KMS-11 (cell line): Measurements from ENCODE around the gene XRCC3.

Experiments used
- H2AFZ ChIP-seq: fragments of 200-600 bp; sonication (generic); 2 replicates; pipeline ENCODE4 v1.6.1; 2016; ENCODE audit warnings: antibody characterized with exemption, mixed run types, low read depth
- H3K27ac ChIP-seq: fragments of 200-600 bp; sonication (generic); 2 replicates; pipeline ENCODE4 v1.6.1; 2016; ENCODE audit warnings: mild to moderate bottlenecking, mixed run types
- H3K27me3 ChIP-seq: fragments of 200-600 bp; sonication (generic); 2 replicates; pipeline ENCODE4 v1.6.1; 2017; ENCODE audit warnings: mild to moderate bottlenecking, low read depth, mixed run types, moderate library complexity; ENCODE audit not compliant: insufficient read depth
- H3K36me3 ChIP-seq: fragments of 200-600 bp; sonication (generic); 2 replicates; pipeline ENCODE4 v1.6.1; 2017; ENCODE audit warnings: mild to moderate bottlenecking, mixed run types; ENCODE audit not compliant: insufficient read depth
- H3K4me1 ChIP-seq: fragments of 200-600 bp; sonication (generic); 2 replicates; pipeline ENCODE4 v1.6.1; 2016; ENCODE audit warnings: mild to moderate bottlenecking, low read depth, mixed run types; ENCODE audit not compliant: poor library complexity, severe bottlenecking
- H3K4me2 ChIP-seq: fragments of 200-600 bp; sonication (generic); 2 replicates; pipeline ENCODE4 v1.7.0; 2016; ENCODE audit warnings: mild to moderate bottlenecking, mixed run types
- H3K4me3 ChIP-seq: fragments of 200-600 bp; sonication (generic); IDR thresholded peaks from 2 replicates; pipeline ENCODE4 v1.6.1; 2017; ENCODE audit warnings: low read depth, low read length, mixed read lengths; ENCODE audit not compliant: insufficient read depth
- H3K79me2 ChIP-seq: fragments of 200-600 bp; sonication (generic); 2 replicates; pipeline ENCODE4 v1.6.1; 2016; ENCODE audit warnings: low read depth, mixed run types; ENCODE audit not compliant: insufficient read depth
- H3K9ac ChIP-seq: fragments of 200-600 bp; sonication (generic); 2 replicates; pipeline ENCODE4 v1.6.1; 2016; ENCODE audit warnings: mild to moderate bottlenecking, mixed run types
- H4K20me1 ChIP-seq: fragments of 200-600 bp; sonication (generic); 2 replicates; pipeline ENCODE4 v1.6.1; 2016; ENCODE audit warnings: mild to moderate bottlenecking, mixed run types; ENCODE audit not compliant: insufficient read depth
- TF ChIP-seq, protein P1 (sequence below): fragments of 200-600 bp; sonication (generic); conservative IDR thresholded peaks from 2 replicates; pipeline ENCODE4 v1.6.1; 2017; ENCODE audit warnings: low read depth, mild to moderate bottlenecking, antibody characterized with exemption, low read length, moderate library complexity, mixed read lengths

XRCC3 gene

DNA sequence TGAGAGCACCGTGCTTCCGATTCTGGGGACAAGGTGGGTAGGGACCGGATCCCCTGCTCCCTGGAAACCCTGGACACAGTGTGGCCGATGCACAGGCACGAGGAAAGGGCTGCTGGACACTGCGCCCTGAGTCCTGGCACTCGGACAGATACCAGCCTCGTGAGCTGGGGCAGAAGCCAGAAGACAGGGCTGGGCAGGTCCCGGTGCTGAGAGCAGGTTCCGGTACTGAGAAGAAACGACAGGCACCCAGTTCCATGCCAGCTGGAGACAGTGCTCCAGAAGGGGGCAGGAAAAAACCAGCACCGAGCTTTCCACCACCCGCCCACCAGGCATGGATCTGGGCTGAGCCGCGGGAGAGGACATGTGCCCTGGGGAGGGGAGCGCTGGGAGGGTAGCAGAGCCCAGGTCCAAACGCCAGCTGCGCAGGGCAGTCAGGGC is 6.5 kb downstream of the XRCC3 start:
- no peaks in the 10 kb centered on the region for H4K20me1 ChIP-seq
- H3K9ac ChIP-seq: no peak overlapping the region
- H3K36me3 ChIP-seq: no peaks in the 10 kb centered on the region
- H3K79me2 ChIP-seq: peaks cover 4% of the 10 kb centered on the region; the same call in 1 of the 2 replicates
- TF ChIP-seq, protein P1, sequence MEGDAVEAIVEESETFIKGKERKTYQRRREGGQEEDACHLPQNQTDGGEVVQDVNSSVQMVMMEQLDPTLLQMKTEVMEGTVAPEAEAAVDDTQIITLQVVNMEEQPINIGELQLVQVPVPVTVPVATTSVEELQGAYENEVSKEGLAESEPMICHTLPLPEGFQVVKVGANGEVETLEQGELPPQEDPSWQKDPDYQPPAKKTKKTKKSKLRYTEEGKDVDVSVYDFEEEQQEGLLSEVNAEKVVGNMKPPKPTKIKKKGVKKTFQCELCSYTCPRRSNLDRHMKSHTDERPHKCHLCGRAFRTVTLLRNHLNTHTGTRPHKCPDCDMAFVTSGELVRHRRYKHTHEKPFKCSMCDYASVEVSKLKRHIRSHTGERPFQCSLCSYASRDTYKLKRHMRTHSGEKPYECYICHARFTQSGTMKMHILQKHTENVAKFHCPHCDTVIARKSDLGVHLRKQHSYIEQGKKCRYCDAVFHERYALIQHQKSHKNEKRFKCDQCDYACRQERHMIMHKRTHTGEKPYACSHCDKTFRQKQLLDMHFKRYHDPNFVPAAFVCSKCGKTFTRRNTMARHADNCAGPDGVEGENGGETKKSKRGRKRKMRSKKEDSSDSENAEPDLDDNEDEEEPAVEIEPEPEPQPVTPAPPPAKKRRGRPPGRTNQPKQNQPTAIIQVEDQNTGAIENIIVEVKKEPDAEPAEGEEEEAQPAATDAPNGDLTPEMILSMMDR: no peak
- no peak overlapping the region for H3K27ac ChIP-seq
- H3K4me1 ChIP-seq: no peaks in the 10 kb centered on the region
- no peak overlapping the region for H2AFZ ChIP-seq
- H3K27me3 ChIP-seq: no peaks in the 10 kb centered on the region
- no peak overlapping the region for H3K4me2 ChIP-seq
- no peak overlapping the region for H3K4me3 ChIP-seq

DNA sequence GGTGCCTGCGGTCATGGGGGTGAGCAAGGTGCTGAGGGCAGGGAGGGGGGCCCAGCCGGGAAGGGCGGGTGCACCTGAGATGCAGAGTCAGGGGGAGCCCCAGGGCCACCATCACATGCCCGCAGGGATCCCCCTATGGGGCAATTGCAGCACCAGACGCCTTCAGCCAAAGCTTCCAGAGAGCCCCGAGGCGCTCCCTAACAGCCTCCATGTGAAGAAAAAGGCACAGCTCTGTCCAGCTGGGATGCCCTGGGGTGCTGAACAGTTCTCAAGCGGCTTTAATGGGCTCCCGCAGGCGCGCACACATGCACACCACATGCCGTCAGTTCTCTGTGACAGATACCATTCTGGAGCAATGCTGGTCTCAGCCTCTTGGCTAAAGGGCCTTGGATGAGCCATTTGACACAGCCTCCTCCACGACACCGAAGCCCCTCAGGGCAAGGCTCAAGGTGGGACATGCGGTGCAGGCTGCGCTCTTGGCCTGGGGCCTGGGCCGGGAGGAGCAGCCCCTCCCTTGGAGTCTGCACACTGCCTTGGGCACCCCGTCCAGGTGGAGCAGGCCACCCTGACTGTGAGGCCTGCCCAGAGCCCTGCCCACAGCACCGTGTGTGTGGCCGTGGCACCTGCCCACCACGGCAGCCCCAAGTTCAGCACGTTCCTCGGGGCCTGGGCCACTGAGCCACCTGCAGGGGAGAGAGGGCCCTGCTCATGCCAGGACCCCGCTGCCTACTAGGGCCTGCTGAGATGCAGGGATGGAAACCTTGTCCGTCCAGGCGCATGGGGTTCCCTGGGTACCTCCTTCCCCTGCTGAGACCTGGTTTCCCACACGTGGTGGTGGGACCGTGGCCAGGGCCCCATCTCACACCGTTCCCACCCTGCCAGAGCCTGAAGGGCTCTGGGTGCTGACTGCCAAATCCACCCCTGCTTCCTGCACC is 7.7 kb downstream of the XRCC3 start:
- no peaks in the 10 kb centered on the region for H3K27me3 ChIP-seq
- no peak overlapping the region for H3K27ac ChIP-seq
- no peaks in the 10 kb centered on the region for H4K20me1 ChIP-seq
- H3K79me2 ChIP-seq: no peaks in the 10 kb centered on the region
- H3K4me2 ChIP-seq: no peak overlapping the region
- H2AFZ ChIP-seq: no peak overlapping the region
- H3K4me3 ChIP-seq: no peak overlapping the region
- no peak overlapping the region for H3K9ac ChIP-seq
- TF ChIP-seq, protein P1: no peak
- H3K36me3 ChIP-seq: no peaks in the 10 kb centered on the region
- H3K4me1 ChIP-seq: no peaks in the 10 kb centered on the region

DNA sequence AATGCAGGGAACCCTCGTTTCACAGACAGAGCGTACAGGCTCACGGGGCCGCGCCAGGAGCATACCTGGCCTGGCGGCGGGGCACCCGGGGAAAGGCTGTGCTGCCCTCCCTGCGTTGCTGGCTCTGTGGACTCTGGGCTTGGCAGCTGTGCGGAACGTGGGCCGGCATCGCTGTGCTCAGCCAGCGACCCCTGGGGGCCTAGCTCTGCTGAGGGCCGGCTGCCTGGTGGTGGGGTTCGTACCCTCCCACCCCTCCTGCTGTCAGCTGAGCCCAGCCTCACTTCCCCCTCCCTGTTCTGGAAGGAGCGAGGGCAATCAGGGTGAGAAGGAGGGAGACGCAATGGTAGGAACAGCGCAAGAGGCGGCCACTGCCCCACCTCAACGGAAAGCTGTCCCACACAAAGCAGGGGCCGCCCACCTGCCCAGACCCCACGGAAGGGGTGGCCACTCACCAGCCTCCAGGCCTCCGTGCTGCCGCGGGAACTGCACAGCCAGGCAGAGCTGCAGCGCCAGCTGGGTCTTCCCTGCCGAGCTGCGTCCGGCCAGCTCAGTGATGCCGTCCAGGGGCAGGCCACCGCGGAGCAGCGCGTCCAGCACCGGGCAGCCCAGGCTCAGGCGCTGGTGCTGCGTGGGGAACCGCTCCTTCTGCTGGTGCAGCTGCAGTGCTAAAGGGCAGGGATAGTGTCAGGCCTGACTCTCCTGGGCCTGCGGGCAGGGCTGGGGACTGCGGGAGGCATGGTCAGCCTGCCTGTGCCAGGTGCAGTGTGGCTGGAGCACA is 8.5 kb downstream of the XRCC3 start:
- H3K9ac ChIP-seq: no peak overlapping the region
- no peaks in the 10 kb centered on the region for H3K36me3 ChIP-seq
- H3K27me3 ChIP-seq: no peaks in the 10 kb centered on the region
- H3K27ac ChIP-seq: no peak overlapping the region
- no peaks in the 10 kb centered on the region for H3K79me2 ChIP-seq
- TF ChIP-seq, protein P1: no peak
- H3K4me2 ChIP-seq: no peak overlapping the region
- no peaks in the 10 kb centered on the region for H3K4me1 ChIP-seq
- H2AFZ ChIP-seq: no peak overlapping the region
- H3K4me3 ChIP-seq: no peak overlapping the region
- no peaks in the 10 kb centered on the region for H4K20me1 ChIP-seq

DNA sequence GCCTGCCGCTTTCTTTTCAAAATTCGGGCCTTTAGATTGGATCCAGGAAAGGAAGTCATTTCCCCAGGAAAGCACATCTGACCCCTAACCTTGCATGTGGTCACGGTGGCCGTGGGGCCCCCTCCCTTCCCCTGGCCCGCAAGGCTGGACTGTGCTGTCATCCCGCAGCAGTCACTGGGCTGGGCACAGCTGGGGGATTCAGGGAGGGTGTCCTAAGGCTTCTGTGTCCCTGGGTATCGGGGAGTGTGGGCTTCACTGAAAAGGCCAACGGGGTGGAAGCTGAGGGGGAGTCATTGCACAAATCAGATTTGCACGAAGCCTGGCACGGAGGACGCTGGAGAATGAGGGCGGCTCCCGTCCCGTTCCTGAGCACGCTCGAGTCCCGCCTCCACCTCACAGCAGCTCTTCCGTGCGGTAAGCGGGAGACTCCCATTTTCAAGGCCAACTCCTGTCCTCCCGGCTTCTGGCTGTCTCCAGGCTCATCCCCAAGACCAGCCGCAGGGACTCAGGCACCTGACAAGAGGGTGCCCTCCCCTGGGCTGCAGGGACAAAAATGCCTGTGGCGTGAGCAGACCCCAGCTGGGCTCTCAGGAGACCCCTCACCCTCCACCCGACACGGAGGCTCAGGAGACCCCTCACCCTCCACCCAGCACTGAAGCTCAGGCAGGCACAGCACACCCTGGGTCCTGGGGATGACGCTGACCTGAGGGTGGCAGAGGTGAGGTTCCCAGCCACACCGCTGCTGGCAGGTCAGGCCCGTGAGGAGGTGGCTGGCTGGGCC is 9.6 kb downstream of the XRCC3 start:
- Histone ChIP-seq H4K20me1 (no peaks in the 10 kb centered on the region), H3K4me3 (no peak overlapping the region), H2AFZ (no peak overlapping the region), H3K36me3 (no peaks in the 10 kb centered on the region), H3K27me3 (no peaks in the 10 kb centered on the region), H3K79me2 (no peaks in the 10 kb centered on the region), H3K4me1 (no peaks in the 10 kb centered on the region), H3K27ac (no peak overlapping the region), H3K4me2 (no peak overlapping the region), H3K9ac (no peak overlapping the region)
- TF ChIP-seq, protein P1: no peak
